Sigmoid colon (tissue), 3 donors: ENCODE data around the gene GNAQ.

Source experiments
- POLR2A ChIP-seq, 2 donors: fragments of 450-650 bp; IDR thresholded peaks; one replicate each; pipeline ENCODE4 v1.6.1; 2016; ENCODE audit warnings: antibody characterized with exemption in 2 of 2, mild to moderate bottlenecking in 2 of 2, moderate library complexity in 2 of 2
- TF ChIP-seq, protein P1 (sequence below), 4 experiments: fragments of 450-650 bp in 3 of 4; fragments of 200-600 bp in 1 of 4; IDR thresholded peaks; one replicate each; pipeline ENCODE4 v1.5.1; 2016 to 2019; ENCODE audit warnings: antibody characterized with exemption in 4 of 4, mild to moderate bottlenecking in 3 of 4, moderate library complexity in 2 of 4

- TF ChIP-seq, protein P1, sequence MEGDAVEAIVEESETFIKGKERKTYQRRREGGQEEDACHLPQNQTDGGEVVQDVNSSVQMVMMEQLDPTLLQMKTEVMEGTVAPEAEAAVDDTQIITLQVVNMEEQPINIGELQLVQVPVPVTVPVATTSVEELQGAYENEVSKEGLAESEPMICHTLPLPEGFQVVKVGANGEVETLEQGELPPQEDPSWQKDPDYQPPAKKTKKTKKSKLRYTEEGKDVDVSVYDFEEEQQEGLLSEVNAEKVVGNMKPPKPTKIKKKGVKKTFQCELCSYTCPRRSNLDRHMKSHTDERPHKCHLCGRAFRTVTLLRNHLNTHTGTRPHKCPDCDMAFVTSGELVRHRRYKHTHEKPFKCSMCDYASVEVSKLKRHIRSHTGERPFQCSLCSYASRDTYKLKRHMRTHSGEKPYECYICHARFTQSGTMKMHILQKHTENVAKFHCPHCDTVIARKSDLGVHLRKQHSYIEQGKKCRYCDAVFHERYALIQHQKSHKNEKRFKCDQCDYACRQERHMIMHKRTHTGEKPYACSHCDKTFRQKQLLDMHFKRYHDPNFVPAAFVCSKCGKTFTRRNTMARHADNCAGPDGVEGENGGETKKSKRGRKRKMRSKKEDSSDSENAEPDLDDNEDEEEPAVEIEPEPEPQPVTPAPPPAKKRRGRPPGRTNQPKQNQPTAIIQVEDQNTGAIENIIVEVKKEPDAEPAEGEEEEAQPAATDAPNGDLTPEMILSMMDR (IDR thresholded peaks at IDR 0.05) = no peak
- TF ChIP-seq POLR2A (IDR thresholded peaks at IDR 0.05) = no peak
Observed at GRCh38 chr9:77714077-77714549, 317.5 kb downstream of the GNAQ start.
